H1 (cell line): Measurements from ENCODE around the gene NAA60. TPM values are rescaled to one million over a fixed set of nuclear protein-coding genes. Genes with fewer than 3 reads are reported as not detected.

Experiments used
- CTCF ChIA-PET: fragments of 300-600 bp; sonication (Branson Sonifier 250); formaldehyde crosslinking; loops from one replicate; lab custom pipeline; 2021; ENCODE audit not compliant: partially characterized antibody; lab: Charles Lee
- POLR2A ChIA-PET: fragments of 300-600 bp; sonication (Branson Sonifier 250); formaldehyde crosslinking; loops from one replicate; lab custom pipeline; 2021; ENCODE audit warnings: inconsistent platforms; ENCODE audit not compliant: partially characterized antibody; lab: Charles Lee
- DNase-seq, 2 experiments: peaks; one replicate each; pipeline versions ENCODE4 v3.0.0 to v3.0.0-alpha.2; 2010 to 2022; ENCODE audit warnings: low spot score in 2 of 2, low read depth in 1 of 2, mixed read lengths in 1 of 2
- FAIRE-seq: peaks from 2 replicates; lab custom pipeline; 2011; peaks lifted over from hg19 to GRCh38; lab: Jason Lieb, UNC
- H2AFZ ChIP-seq: 2 replicates; pipeline ENCODE4 v1.8.1; 2012; ENCODE audit warnings: low read length, inconsistent platforms
- H2AK5ac ChIP-seq: 2 replicates; pipeline ENCODE4 v1.6.1; 2013; ENCODE audit warnings: low read depth, low read length
- H2BK120ac ChIP-seq: replicated peaks from 2 replicates; pipeline ENCODE3; 2013; ENCODE audit warnings: low read depth, low read length, inconsistent platforms
- H2BK12ac ChIP-seq: 2 replicates; pipeline ENCODE4 v1.6.1; 2013; ENCODE audit warnings: low read depth, low read length
- H2BK15ac ChIP-seq: 2 replicates; pipeline ENCODE4 v1.6.1; 2013; ENCODE audit warnings: low read length
- H2BK20ac ChIP-seq: 2 replicates; pipeline ENCODE4 v1.6.1; 2013; ENCODE audit warnings: low read length
- H2BK5ac ChIP-seq: 2 replicates; pipeline ENCODE4 v1.6.1; 2013; ENCODE audit warnings: low read depth, low read length
- H3K14ac ChIP-seq: 2 replicates; pipeline ENCODE4 v1.6.1; 2013; ENCODE audit warnings: inconsistent platforms; ENCODE audit not compliant: insufficient read length
- H3K18ac ChIP-seq: 2 replicates; pipeline ENCODE4 v1.6.1; 2013; ENCODE audit warnings: low read length; ENCODE audit errors: extremely low read depth
- H3K23ac ChIP-seq: 2 replicates; pipeline ENCODE4 v1.6.1; 2013; ENCODE audit warnings: inconsistent platforms; ENCODE audit not compliant: insufficient read length
- H3K23me2 ChIP-seq: 2 replicates; pipeline ENCODE4 v1.6.1; 2013; ENCODE audit warnings: low read depth, low read length
- H3K27ac ChIP-seq: 2 replicates; pipeline ENCODE4 v1.6.1; 2011; ENCODE audit warnings: low read depth, low read length, inconsistent platforms
- H3K27me3 ChIP-seq, 4 experiments: replicated peaks in 1 of 4; 1 replicate in 1 of 4; 2 replicates in 3 of 4; pipeline versions ENCODE4 v1.6.1 to v1.8.1; 2011 to 2013; ENCODE audit warnings: low read length in 3 of 4, mild to moderate bottlenecking in 3 of 4, inconsistent platforms in 2 of 4, mixed read lengths in 2 of 4, moderate library complexity in 1 of 4; ENCODE audit not compliant: control insufficient read depth in 3 of 4, insufficient read depth in 3 of 4; ENCODE audit errors: extremely low read depth in 1 of 4
- H3K36me3 ChIP-seq, 4 experiments: 2 replicates each; pipeline versions ENCODE4 v1.6.1 to v1.8.1; 2011 to 2013; ENCODE audit warnings: mild to moderate bottlenecking in 4 of 4, low read length in 3 of 4, moderate library complexity in 2 of 4, control low read depth in 1 of 4, inconsistent platforms in 1 of 4; ENCODE audit not compliant: insufficient read depth in 4 of 4, control insufficient read depth in 2 of 4
- H3K4ac ChIP-seq: replicated peaks from 2 replicates; pipeline ENCODE3; 2013; ENCODE audit warnings: low read length, low read depth, mixed read lengths, inconsistent platforms; ENCODE audit not compliant: insufficient read length
- H3K4me1 ChIP-seq, 4 experiments: replicated peaks in 1 of 4; 1 replicate in 1 of 4; 2 replicates in 3 of 4; pipeline versions ENCODE4 v1.6.1 to v1.8.1; 2011 to 2013; ENCODE audit warnings: low read length in 3 of 4, inconsistent platforms in 2 of 4, mixed read lengths in 1 of 4; ENCODE audit not compliant: insufficient read depth in 4 of 4, control insufficient read depth in 3 of 4
- H3K4me2 ChIP-seq, 2 experiments: 2 replicates each; pipeline versions ENCODE4 v1.6.1 to v1.8.1; 2011 to 2013; ENCODE audit warnings: low read depth in 2 of 2, low read length in 2 of 2, control low read depth in 1 of 2, inconsistent platforms in 1 of 2, mild to moderate bottlenecking in 1 of 2; ENCODE audit not compliant: insufficient read depth in 1 of 2
- H3K4me3 ChIP-seq, 4 experiments: fragments of 200-600, 300-600 bp in 1 of 4; sonication (generic), shearing (Covaris generic), sonication (Bioruptor Twin) in 1 of 4; 2 replicates each; pipeline versions ENCODE4 v1.5.1 to v1.8.1; 2011 to 2016; ENCODE audit warnings: low read length in 4 of 4, low read depth in 3 of 4, control low read depth in 2 of 4, inconsistent platforms in 2 of 4, mild to moderate bottlenecking in 2 of 4, mixed read lengths in 1 of 4, moderate library complexity in 1 of 4; ENCODE audit not compliant: insufficient read depth in 2 of 4; ENCODE audit errors: extremely low read depth in 1 of 4
- H3K56ac ChIP-seq: replicated peaks from 2 replicates; pipeline ENCODE3; 2013; ENCODE audit warnings: low read depth, mild to moderate bottlenecking, mixed read lengths, low read length, inconsistent platforms; ENCODE audit not compliant: insufficient read length
- H3K79me1 ChIP-seq: 2 replicates; pipeline ENCODE4 v1.6.1; 2013; ENCODE audit warnings: low read depth, low read length, control low read depth
- H3K79me2 ChIP-seq, 2 experiments: 2 replicates each; pipeline versions ENCODE4 v1.6.1 to v1.8.1; 2012 to 2013; ENCODE audit warnings: low read length in 2 of 2, mild to moderate bottlenecking in 2 of 2, inconsistent platforms in 1 of 2; ENCODE audit not compliant: insufficient read depth in 2 of 2, control insufficient read depth in 1 of 2
- H3K9ac ChIP-seq, 4 experiments: replicated peaks in 1 of 4; 1 replicate in 1 of 4; 2 replicates in 3 of 4; pipeline versions ENCODE4 v1.6.1 to v1.8.1; 2011 to 2013; ENCODE audit warnings: low read depth in 3 of 4, low read length in 3 of 4, control low read depth in 2 of 4, mild to moderate bottlenecking in 2 of 4, moderate library complexity in 2 of 4, inconsistent platforms in 1 of 4; ENCODE audit errors: extremely low read depth in 1 of 4
- H3K9me3 ChIP-seq, 2 experiments: 2 replicates each; pipeline versions ENCODE4 v1.6.1 to v1.8.1; 2012 to 2013; ENCODE audit warnings: mild to moderate bottlenecking in 2 of 2, moderate library complexity in 2 of 2, control low read depth in 1 of 2, inconsistent platforms in 1 of 2, low read depth in 1 of 2, low read length in 1 of 2, mixed read lengths in 1 of 2; ENCODE audit not compliant: insufficient read depth in 2 of 2
- H4K20me1 ChIP-seq, 2 experiments: replicated peaks in 1 of 2; 2 replicates each; pipeline versions ENCODE3 to v1.8.1; 2011 to 2013; ENCODE audit warnings: inconsistent platforms in 2 of 2, low read length in 2 of 2, mild to moderate bottlenecking in 1 of 2; ENCODE audit not compliant: insufficient read depth in 2 of 2, control insufficient read depth in 1 of 2
- H4K5ac ChIP-seq: 2 replicates; pipeline ENCODE4 v1.6.1; 2013; ENCODE audit warnings: low read length, low read depth, mixed read lengths, inconsistent platforms; ENCODE audit not compliant: insufficient read length
- H4K8ac ChIP-seq: 2 replicates; pipeline ENCODE4 v1.8.0; 2013; ENCODE audit warnings: mild to moderate bottlenecking, moderate library complexity, low read length, inconsistent platforms; ENCODE audit not compliant: insufficient read depth; ENCODE audit errors: extremely low read depth
- H4K91ac ChIP-seq: replicated peaks from 2 replicates; pipeline ENCODE3; 2013; ENCODE audit warnings: low read length, mixed read lengths, inconsistent platforms; ENCODE audit not compliant: insufficient read length
- ASH2L ChIP-seq: fragments of 200-600, 300-600 bp; sonication (generic); IDR thresholded peaks from one replicate; pipeline ENCODE4 v1.7.1; 2017; ENCODE audit warnings: low read length
- ATF2 ChIP-seq: IDR thresholded peaks from 2 replicates; pipeline ENCODE4 v1.6.1; 2012; ENCODE audit warnings: low read length, inconsistent platforms
- EP300 ChIP-seq, 2 experiments: IDR thresholded peaks; 1 replicate in 1 of 2; 2 replicates in 1 of 2; pipeline ENCODE4 v1.6.1; 2011 to 2012; ENCODE audit warnings: low read depth in 2 of 2, low read length in 2 of 2, mild to moderate bottlenecking in 2 of 2, borderline replicate concordance in 1 of 2, inconsistent platforms in 1 of 2, moderate library complexity in 1 of 2
- KDM5A ChIP-seq: fragments of 200-600 bp; IDR thresholded peaks from 2 replicates; pipeline ENCODE4 v1.7.1; 2012; ENCODE audit warnings: mild to moderate bottlenecking, low read length, inconsistent platforms, mixed read lengths
- MAFK ChIP-seq: IDR thresholded peaks from 2 replicates; pipeline ENCODE4 v1.6.1; 2012; ENCODE audit warnings: low read depth, mild to moderate bottlenecking, improper control_type of control experiment, low read length
- NANOG ChIP-seq: IDR thresholded peaks from 2 replicates; pipeline ENCODE4 v1.6.1; 2011; ENCODE audit warnings: low read length, low read depth, mild to moderate bottlenecking, inconsistent platforms; ENCODE audit not compliant: insufficient read depth, poor library complexity, severe bottlenecking
- TAF1 ChIP-seq: IDR thresholded peaks from 2 replicates; pipeline ENCODE4 v1.6.1; 2011; ENCODE audit warnings: mild to moderate bottlenecking, low read depth, low read length
- WGBS, 2 experiments: shearing (Covaris generic) in 1 of 2; methylation state at CpG; one replicate each; pipeline versions ENCODE4 v1.1.6 to v1.1.7; 2013 to 2015; ENCODE audit warnings: low lambda C conversion rate in 2 of 2, mixed read lengths in 2 of 2, inconsistent platforms in 1 of 2, low coverage in 1 of 2, missing lambda C conversion rate in 1 of 2; ENCODE audit not compliant: insufficient replicate concordance in 2 of 2, insufficient coverage in 1 of 2, insufficient read length in 1 of 2; ENCODE audit errors: extremely low coverage in 1 of 2, missing lambda C conversion rate in 1 of 2; 5-methylcytosine and 5-hydroxymethylcytosine counted together
- polyA plus RNA-seq, 7 experiments: library from polyadenylated mRNA; depleted of rRNA in 3 of 7; stranded (reverse) in 5 of 7; unstranded in 2 of 7; fragments of >200 nt in 5 of 7; fragments of 200-250 nt in 2 of 7; gene quantifications; 1 replicate in 5 of 7; 2 replicates in 1 of 7; 4 replicates in 1 of 7; pipeline versions ENCODE4 v1.2.1 to v1.2.3, GENCODE V29; 2011 to 2013; ENCODE audit warnings: missing spikeins in 2 of 7, mixed read lengths in 2 of 7
- total RNA-seq: library from RNA; stranded (reverse); fragmentation: NEBNext Ultra II Directional; extraction: Animal tissue kit (Norgen Biotek cat#: 25700); gene quantifications from 2 replicates; pipeline ENCODE4 v1.2.1, GENCODE V29; 2021

The NAA60 gene
- total and polyA plus RNA-seq, 2 of the 8 experiments (the other 6 are each of a cell fraction or from before 2014, with no cell fraction given): 34.1 to 47.6 TPM

GRCh38 chr16:3474136-3474779 is 30.8 kb downstream of the NAA60 start:
- H3K9ac ChIP-seq: no peak overlapping the region
- no peak for DNase-seq
- H4K91ac ChIP-seq: no peak overlapping the region
- H3K4me2 ChIP-seq: no peak overlapping the region
- CTCF ChIA-PET: interaction anchor here (0.9 kb wide), 1 partner anchor 18 kb away, joined by 4 read pairs; no protein-coding TSS in a partner anchor
- no peak overlapping the region for H3K23ac ChIP-seq
- no peak overlapping the region for H2BK15ac ChIP-seq
- H3K27me3 ChIP-seq: no peaks in the 10 kb centered on the region
- no peaks in the 10 kb centered on the region for H3K9me3 ChIP-seq
- no peak overlapping the region for H4K5ac ChIP-seq
- H3K4ac ChIP-seq: no peak overlapping the region
- H4K20me1 ChIP-seq: peaks cover 10 to 11% of the 10 kb centered on the region in 2 experiments
- peaks cover 17% of the 10 kb centered on the region for H3K79me1 ChIP-seq
- no peak overlapping the region for H2BK20ac ChIP-seq
- no peak overlapping the region for H3K14ac ChIP-seq
- H2AFZ ChIP-seq: no peak overlapping the region
- peaks cover 0 to 8% (median 0%) of the 10 kb centered on the region in 4 experiments; a peak in 4 of 7 replicates for H3K4me1 ChIP-seq
- no peaks in the 10 kb centered on the region for H3K23me2 ChIP-seq
- POLR2A ChIA-PET: interaction anchor here (1.0 to 3.0 kb wide), 2 partner anchors 16 to 17 kb away, joined by 3 to 9 read pairs; no protein-coding TSS in a partner anchor
- no peak overlapping the region for H2AK5ac ChIP-seq
- peaks cover 5 to 68% of the 10 kb centered on the region in 2 experiments; a peak in 3 of 4 replicates for H3K79me2 ChIP-seq
- no peak overlapping the region for H3K4me3 ChIP-seq
- no peak overlapping the region for H3K56ac ChIP-seq
- H3K18ac ChIP-seq: no peak overlapping the region
- 89% methylated on average over 16 of the region's 16 CpGs; no CpG with 5 or more reads in 1 of the 2 experiments for WGBS, 2 experiments
- H2BK5ac ChIP-seq: no peak overlapping the region
- H2BK120ac ChIP-seq: no peak overlapping the region
- no peak overlapping the region; the same call in 1 of the 2 replicates for H4K8ac ChIP-seq
- no peak overlapping the region for H2BK12ac ChIP-seq
- peaks cover 0 to 2% (median under 1%) of the 10 kb centered on the region in 4 experiments; a peak in 4 of 8 replicates for H3K36me3 ChIP-seq
- TF ChIP-seq ASH2L (no peak), TAF1 (no peak), NANOG (no peak), ATF2 (no peak), KDM5A (no peak), EP300 (IDR thresholded peaks at IDR 0.05; ENCODE audit: borderline replicate concordance in 1 of 2, low read depth in 2 of 2, low read length in 2 of 2) (no peak), MAFK (no peak)
- TF ChIP-seq, all 59 proteins: peak for 0
- no peak overlapping the region for H3K27ac ChIP-seq
- FAIRE-seq: no peak
